Liver (tissue), 9 donors: Measurements from ENCODE around the gene NUP107. TPM values are rescaled to one million over a fixed set of nuclear protein-coding genes. Genes with fewer than 3 reads are reported as not detected.

ENCODE experiments used
- DNase-seq: peaks from one replicate; pipeline ENCODE4 v3.0.0-alpha.2; 2017; ENCODE audit warnings: low spot score
- H3K27ac ChIP-seq, 2 donors: one replicate each; pipeline ENCODE4 v1.7.0; 2013; ENCODE audit warnings: inconsistent platforms in 2 of 2, low read length in 2 of 2, control low read depth in 1 of 2, low read depth in 1 of 2, mild to moderate bottlenecking in 1 of 2
- H3K27me3 ChIP-seq, 4 donors: one replicate each; pipeline versions ENCODE4 v1.6.1 to v1.7.0; 2013; ENCODE audit warnings: low read length in 3 of 4, inconsistent platforms in 1 of 4, mild to moderate bottlenecking in 1 of 4, moderate library complexity in 1 of 4; ENCODE audit not compliant: control insufficient read depth in 4 of 4, insufficient read depth in 4 of 4
- H3K36me3 ChIP-seq, 4 donors: one replicate each; pipeline versions ENCODE4 v1.6.1 to v1.7.0; 2013; ENCODE audit warnings: low read length in 3 of 4, mild to moderate bottlenecking in 3 of 4, low read depth in 1 of 4, moderate library complexity in 1 of 4; ENCODE audit not compliant: control insufficient read depth in 4 of 4, insufficient read depth in 3 of 4
- H3K4me1 ChIP-seq, 4 donors: one replicate each; pipeline versions ENCODE4 v1.6.1 to v1.7.0; 2013; ENCODE audit warnings: low read length in 3 of 4, mild to moderate bottlenecking in 3 of 4, moderate library complexity in 1 of 4; ENCODE audit not compliant: control insufficient read depth in 4 of 4, insufficient read depth in 4 of 4
- H3K4me3 ChIP-seq, 3 donors: one replicate each; pipeline versions ENCODE4 v1.6.1 to v1.7.0; 2013; ENCODE audit warnings: low read length in 3 of 3, control low read depth in 1 of 3, low read depth in 1 of 3, mild to moderate bottlenecking in 1 of 3
- H3K9ac ChIP-seq, 2 donors: one replicate each; pipeline ENCODE4 v1.7.0; 2013; ENCODE audit warnings: low read length in 2 of 2, mild to moderate bottlenecking in 2 of 2, moderate library complexity in 2 of 2, control low read depth in 1 of 2, low read depth in 1 of 2
- H3K9me3 ChIP-seq, 4 donors: one replicate each; pipeline versions ENCODE4 v1.6.1 to v1.7.0; 2013; ENCODE audit warnings: low read length in 3 of 4; ENCODE audit not compliant: control insufficient read depth in 4 of 4
- EGR1 ChIP-seq, 2 donors: IDR thresholded peaks; 2 replicates each; pipeline ENCODE4 v1.6.1; 2016 to 2018; ENCODE audit warnings: antibody characterized with exemption in 2 of 2, low read depth in 2 of 2
- FOXA1 ChIP-seq: IDR thresholded peaks from 2 replicates; pipeline ENCODE4 v1.6.1; 2016; ENCODE audit warnings: antibody characterized with exemption
- FOXA2 ChIP-seq: IDR thresholded peaks from 2 replicates; pipeline ENCODE4 v1.6.1; 2016; ENCODE audit warnings: antibody characterized with exemption
- GABPA ChIP-seq, 2 donors: IDR thresholded peaks in 1 of 2; conservative IDR thresholded peaks in 1 of 2; 2 replicates each; pipeline ENCODE4 v1.6.1; 2016; ENCODE audit warnings: antibody characterized with exemption in 2 of 2, mild to moderate bottlenecking in 1 of 2, moderate library complexity in 1 of 2
- HNF4A ChIP-seq, 2 donors: conservative IDR thresholded peaks; 2 replicates each; pipeline ENCODE4 v1.6.1; 2016; ENCODE audit warnings: antibody characterized with exemption in 2 of 2, mild to moderate bottlenecking in 2 of 2
- JUND ChIP-seq, 2 donors: IDR thresholded peaks; 2 replicates each; pipeline ENCODE4 v1.6.1; 2016; ENCODE audit warnings: antibody characterized with exemption in 2 of 2
- RAD21 ChIP-seq, 2 donors: IDR thresholded peaks; 2 replicates each; pipeline ENCODE4 v1.6.1; 2016; ENCODE audit warnings: antibody characterized with exemption in 2 of 2, mild to moderate bottlenecking in 2 of 2
- RXRA ChIP-seq, 2 donors: IDR thresholded peaks; 2 replicates each; pipeline ENCODE4 v1.6.1; 2017 to 2018; ENCODE audit warnings: antibody characterized with exemption in 2 of 2, mild to moderate bottlenecking in 1 of 2
- SP1 ChIP-seq: IDR thresholded peaks from 2 replicates; pipeline ENCODE4 v1.6.1; 2018; ENCODE audit warnings: antibody characterized with exemption, mild to moderate bottlenecking
- TAF1 ChIP-seq: conservative IDR thresholded peaks from 2 replicates; pipeline ENCODE4 v1.6.1; 2016; ENCODE audit warnings: antibody characterized with exemption, mild to moderate bottlenecking
- YY1 ChIP-seq: IDR thresholded peaks from 2 replicates; pipeline ENCODE4 v1.6.1; 2016; ENCODE audit warnings: antibody characterized with exemption, mild to moderate bottlenecking
- WGBS: extraction: QIAGEN DNeasy Blood & Tissue Kit; methylation state at CpG from one replicate; pipeline ENCODE4 v1.1.7; 2013; 5-methylcytosine and 5-hydroxymethylcytosine counted together
- polyA plus RNA-seq, 2 donors: library from polyadenylated mRNA; stranded (reverse) in 1 of 2; unstranded in 1 of 2; fragments of 200-250 nt in 1 of 2; fragments of >200 nt in 1 of 2; fragmentation: Nextera tagmentation in 1 of 2; extraction: Ambion mirVana in 1 of 2; gene quantifications; one replicate each; pipeline versions ENCODE4 v1.2.1 to v1.2.3, GENCODE V29; 2013 to 2015
- total RNA-seq, 2 donors: library from RNA; depleted of rRNA; stranded (reverse); fragments of >200 nt; gene quantifications; one replicate each; pipeline ENCODE4 v1.2.3, GENCODE V29; 2014
- TF ChIP-seq, protein P1 (sequence below): IDR thresholded peaks from 2 replicates; pipeline ENCODE4 v1.6.1; 2016; ENCODE audit warnings: antibody characterized with exemption, mild to moderate bottlenecking
- TF ChIP-seq, protein P2 (sequence below): IDR thresholded peaks from 2 replicates; pipeline ENCODE4 v1.6.1; 2016; ENCODE audit warnings: antibody characterized with exemption
- TF ChIP-seq, protein P3 (sequence below): IDR thresholded peaks from 2 replicates; pipeline ENCODE4 v1.6.1; 2016; ENCODE audit warnings: antibody characterized with exemption
- TF ChIP-seq, protein P4 (sequence below): fragments of 150-350 bp; IDR thresholded peaks from 2 replicates; pipeline ENCODE4 v1.5.1; 2017; ENCODE audit warnings: improper control_type of control experiment, low read depth, low read length; ENCODE audit not compliant: missing input control
- TF ChIP-seq, protein P5 (sequence below): IDR thresholded peaks from 2 replicates; pipeline ENCODE4 v1.6.1; 2016; ENCODE audit warnings: antibody characterized with exemption
- donor health status: healthy.
- donor health status: healthy.
- donor health status: healthy.
- donor health status: healthy.
- donor health status: healthy.

The NUP107 gene
- total and polyA plus RNA-seq, 4 donors = 6.3 to 38.3 (median 16.2) TPM

DNA sequence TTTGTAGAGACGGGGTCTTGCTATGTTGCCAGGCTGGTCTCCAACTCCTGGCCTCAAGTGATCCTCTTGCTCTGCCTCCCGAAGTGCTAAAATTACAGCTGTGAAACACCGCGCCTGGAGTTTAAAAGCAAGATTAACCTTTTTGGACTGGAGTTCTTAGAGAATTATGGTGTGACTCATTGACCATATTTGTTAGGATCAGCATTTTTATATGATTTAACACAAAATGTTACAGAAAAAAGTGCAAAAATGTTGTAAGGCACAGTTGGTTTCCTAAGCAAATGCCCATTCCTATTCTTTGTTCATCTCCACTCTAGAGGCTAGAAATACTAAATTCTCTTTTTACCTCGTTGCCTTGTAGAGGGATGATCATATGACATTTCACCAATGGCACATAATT is 86.8 kb downstream of the NUP107 start:
- WGBS = 95% methylated on average over 5 of the region's 5 CpGs

DNA sequence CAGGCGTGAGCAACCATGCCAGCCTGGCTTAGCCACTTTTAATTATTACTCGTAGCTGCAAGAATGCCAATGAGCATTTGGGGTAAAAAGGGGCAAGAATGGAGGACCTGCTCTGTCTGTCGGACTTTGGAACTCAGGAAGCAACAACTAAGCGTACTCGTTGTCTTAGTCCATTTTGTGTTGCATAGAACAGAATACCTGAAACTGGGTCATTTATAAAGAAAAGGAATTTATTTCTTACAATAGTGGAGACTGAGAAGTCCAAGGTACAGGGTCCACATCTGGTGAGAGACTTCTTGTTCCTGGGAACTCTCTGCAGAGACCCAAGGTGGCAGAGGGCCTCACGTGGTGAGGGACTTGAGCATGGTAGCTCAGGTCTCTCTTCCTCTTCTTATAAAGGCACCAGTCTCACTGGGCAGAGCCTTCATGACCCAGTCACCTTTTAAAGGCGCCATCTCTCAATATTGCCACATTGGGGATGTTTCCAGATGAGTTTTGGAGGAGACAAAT is 88.4 kb downstream of the NUP107 start:
- Histone ChIP-seq H3K4me1 (no peaks in the 10 kb centered on the region), H3K9me3 (no peaks in the 10 kb centered on the region), H3K27ac (no peak overlapping the region), H3K27me3 (no peaks in the 10 kb centered on the region), H3K9ac (no peak overlapping the region), H3K4me3 (no peak overlapping the region), H3K36me3 (no peaks in the 10 kb centered on the region)
- WGBS = 95% methylated on average over 7 of the region's 7 CpGs
- DNase-seq = no peak
- TF ChIP-seq RAD21 (IDR thresholded peaks at IDR 0.05) (no peak), TAF1 (no peak), SP1 (no peak), EGR1 (IDR thresholded peaks at IDR 0.05; ENCODE audit: low read depth in 2 of 2) (no peak), JUND (IDR thresholded peaks at IDR 0.05) (no peak), HNF4A (conservative IDR thresholded peaks at IDR 0.05) (no peak), RXRA (IDR thresholded peaks at IDR 0.05) (no peak), FOXA2 (no peak)
- TF ChIP-seq, protein P1, sequence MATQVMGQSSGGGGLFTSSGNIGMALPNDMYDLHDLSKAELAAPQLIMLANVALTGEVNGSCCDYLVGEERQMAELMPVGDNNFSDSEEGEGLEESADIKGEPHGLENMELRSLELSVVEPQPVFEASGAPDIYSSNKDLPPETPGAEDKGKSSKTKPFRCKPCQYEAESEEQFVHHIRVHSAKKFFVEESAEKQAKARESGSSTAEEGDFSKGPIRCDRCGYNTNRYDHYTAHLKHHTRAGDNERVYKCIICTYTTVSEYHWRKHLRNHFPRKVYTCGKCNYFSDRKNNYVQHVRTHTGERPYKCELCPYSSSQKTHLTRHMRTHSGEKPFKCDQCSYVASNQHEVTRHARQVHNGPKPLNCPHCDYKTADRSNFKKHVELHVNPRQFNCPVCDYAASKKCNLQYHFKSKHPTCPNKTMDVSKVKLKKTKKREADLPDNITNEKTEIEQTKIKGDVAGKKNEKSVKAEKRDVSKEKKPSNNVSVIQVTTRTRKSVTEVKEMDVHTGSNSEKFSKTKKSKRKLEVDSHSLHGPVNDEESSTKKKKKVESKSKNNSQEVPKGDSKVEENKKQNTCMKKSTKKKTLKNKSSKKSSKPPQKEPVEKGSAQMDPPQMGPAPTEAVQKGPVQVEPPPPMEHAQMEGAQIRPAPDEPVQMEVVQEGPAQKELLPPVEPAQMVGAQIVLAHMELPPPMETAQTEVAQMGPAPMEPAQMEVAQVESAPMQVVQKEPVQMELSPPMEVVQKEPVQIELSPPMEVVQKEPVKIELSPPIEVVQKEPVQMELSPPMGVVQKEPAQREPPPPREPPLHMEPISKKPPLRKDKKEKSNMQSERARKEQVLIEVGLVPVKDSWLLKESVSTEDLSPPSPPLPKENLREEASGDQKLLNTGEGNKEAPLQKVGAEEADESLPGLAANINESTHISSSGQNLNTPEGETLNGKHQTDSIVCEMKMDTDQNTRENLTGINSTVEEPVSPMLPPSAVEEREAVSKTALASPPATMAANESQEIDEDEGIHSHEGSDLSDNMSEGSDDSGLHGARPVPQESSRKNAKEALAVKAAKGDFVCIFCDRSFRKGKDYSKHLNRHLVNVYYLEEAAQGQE = no peak
- TF ChIP-seq, protein P2, sequence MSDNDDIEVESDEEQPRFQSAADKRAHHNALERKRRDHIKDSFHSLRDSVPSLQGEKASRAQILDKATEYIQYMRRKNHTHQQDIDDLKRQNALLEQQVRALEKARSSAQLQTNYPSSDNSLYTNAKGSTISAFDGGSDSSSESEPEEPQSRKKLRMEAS = no peak
- TF ChIP-seq, protein P3, sequence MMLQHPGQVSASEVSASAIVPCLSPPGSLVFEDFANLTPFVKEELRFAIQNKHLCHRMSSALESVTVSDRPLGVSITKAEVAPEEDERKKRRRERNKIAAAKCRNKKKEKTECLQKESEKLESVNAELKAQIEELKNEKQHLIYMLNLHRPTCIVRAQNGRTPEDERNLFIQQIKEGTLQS = no peak

More for the DNA sequence above, 86.8 kb downstream of the NUP107 start:
- TF ChIP-seq EGR1 (IDR thresholded peaks at IDR 0.05; ENCODE audit: low read depth in 2 of 2) (no peak), GABPA (IDR thresholded peaks at IDR 0.05 in 1 of 2, conservative IDR thresholded peaks at IDR 0.05 in 1 of 2) (no peak), FOXA1 (no peak), FOXA2 (no peak), YY1 (no peak), RXRA (IDR thresholded peaks at IDR 0.05) (no peak)
- TF ChIP-seq, protein P1 = no peak
- TF ChIP-seq, protein P4, sequence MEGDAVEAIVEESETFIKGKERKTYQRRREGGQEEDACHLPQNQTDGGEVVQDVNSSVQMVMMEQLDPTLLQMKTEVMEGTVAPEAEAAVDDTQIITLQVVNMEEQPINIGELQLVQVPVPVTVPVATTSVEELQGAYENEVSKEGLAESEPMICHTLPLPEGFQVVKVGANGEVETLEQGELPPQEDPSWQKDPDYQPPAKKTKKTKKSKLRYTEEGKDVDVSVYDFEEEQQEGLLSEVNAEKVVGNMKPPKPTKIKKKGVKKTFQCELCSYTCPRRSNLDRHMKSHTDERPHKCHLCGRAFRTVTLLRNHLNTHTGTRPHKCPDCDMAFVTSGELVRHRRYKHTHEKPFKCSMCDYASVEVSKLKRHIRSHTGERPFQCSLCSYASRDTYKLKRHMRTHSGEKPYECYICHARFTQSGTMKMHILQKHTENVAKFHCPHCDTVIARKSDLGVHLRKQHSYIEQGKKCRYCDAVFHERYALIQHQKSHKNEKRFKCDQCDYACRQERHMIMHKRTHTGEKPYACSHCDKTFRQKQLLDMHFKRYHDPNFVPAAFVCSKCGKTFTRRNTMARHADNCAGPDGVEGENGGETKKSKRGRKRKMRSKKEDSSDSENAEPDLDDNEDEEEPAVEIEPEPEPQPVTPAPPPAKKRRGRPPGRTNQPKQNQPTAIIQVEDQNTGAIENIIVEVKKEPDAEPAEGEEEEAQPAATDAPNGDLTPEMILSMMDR = no peak
- TF ChIP-seq, protein P5, sequence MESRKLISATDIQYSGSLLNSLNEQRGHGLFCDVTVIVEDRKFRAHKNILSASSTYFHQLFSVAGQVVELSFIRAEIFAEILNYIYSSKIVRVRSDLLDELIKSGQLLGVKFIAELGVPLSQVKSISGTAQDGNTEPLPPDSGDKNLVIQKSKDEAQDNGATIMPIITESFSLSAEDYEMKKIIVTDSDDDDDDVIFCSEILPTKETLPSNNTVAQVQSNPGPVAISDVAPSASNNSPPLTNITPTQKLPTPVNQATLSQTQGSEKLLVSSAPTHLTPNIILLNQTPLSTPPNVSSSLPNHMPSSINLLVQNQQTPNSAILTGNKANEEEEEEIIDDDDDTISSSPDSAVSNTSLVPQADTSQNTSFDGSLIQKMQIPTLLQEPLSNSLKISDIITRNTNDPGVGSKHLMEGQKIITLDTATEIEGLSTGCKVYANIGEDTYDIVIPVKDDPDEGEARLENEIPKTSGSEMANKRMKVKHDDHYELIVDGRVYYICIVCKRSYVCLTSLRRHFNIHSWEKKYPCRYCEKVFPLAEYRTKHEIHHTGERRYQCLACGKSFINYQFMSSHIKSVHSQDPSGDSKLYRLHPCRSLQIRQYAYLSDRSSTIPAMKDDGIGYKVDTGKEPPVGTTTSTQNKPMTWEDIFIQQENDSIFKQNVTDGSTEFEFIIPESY = no peak
- Histone ChIP-seq H3K27me3 (no peaks in the 10 kb centered on the region), H3K4me3 (no peak overlapping the region), H3K36me3 (no peaks in the 10 kb centered on the region), H3K4me1 (no peaks in the 10 kb centered on the region), H3K27ac (no peak overlapping the region), H3K9me3 (no peaks in the 10 kb centered on the region), H3K9ac (no peak overlapping the region)
- no peak for DNase-seq
